Measurements from ENCODE around the gene OR7G1.

- no peak for TF ChIP-seq CTCF (IDR thresholded peaks at IDR 0.05; ENCODE audit: poor library complexity)
- no peak for TF ChIP-seq EZH2 (IDR thresholded peaks at IDR 0.05; ENCODE audit: borderline replicate concordance)
- no peak for TF ChIP-seq EZH2phosphoT487 (IDR thresholded peaks at IDR 0.05; ENCODE audit: low read depth, severe bottlenecking, unreplicated experiment)
Observed at GRCh38 chr19:9076901-9077300, 38.7 kb downstream of the OR7G1 start.

Data from hepatocyte (in vitro differentiated cells).